Ectodermal cell (in vitro differentiated cells): ENCODE results near the gene KDM5C.

ENCODE experiments used
- H3K27ac ChIP-seq: 2 replicates; pipeline ENCODE4 v1.7.0; 2013; ENCODE audit warnings: mild to moderate bottlenecking, low read depth, low read length; ENCODE audit not compliant: insufficient read depth, poor library complexity, severe bottlenecking
- H3K27me3 ChIP-seq: 2 replicates; pipeline ENCODE4 v1.7.0; 2013; ENCODE audit warnings: mild to moderate bottlenecking, low read length; ENCODE audit not compliant: insufficient read depth, control insufficient read depth, poor library complexity, severe bottlenecking
- H3K36me3 ChIP-seq: one replicate; pipeline ENCODE4 v1.7.0; 2013; ENCODE audit warnings: low read length; ENCODE audit not compliant: control insufficient read depth, insufficient read depth
- H3K4me1 ChIP-seq: one replicate; pipeline ENCODE4 v1.7.0; 2013; ENCODE audit warnings: low read length; ENCODE audit not compliant: control insufficient read depth, insufficient read depth
- H3K4me3 ChIP-seq: 2 replicates; pipeline ENCODE4 v1.7.0; 2013; ENCODE audit warnings: low read depth, low read length, control low read depth; ENCODE audit not compliant: insufficient read depth
- H3K9me3 ChIP-seq: 2 replicates; pipeline ENCODE4 v1.7.0; 2013; ENCODE audit warnings: mild to moderate bottlenecking, low read length, moderate library complexity; ENCODE audit not compliant: control insufficient read depth
- WGBS, 2 experiments: methylation state at CpG; one replicate each; pipeline ENCODE4 v1.1.7; 2013; ENCODE audit warnings: missing lambda C conversion rate in 2 of 2; 5-methylcytosine and 5-hydroxymethylcytosine counted together

The KDM5C gene

DNA sequence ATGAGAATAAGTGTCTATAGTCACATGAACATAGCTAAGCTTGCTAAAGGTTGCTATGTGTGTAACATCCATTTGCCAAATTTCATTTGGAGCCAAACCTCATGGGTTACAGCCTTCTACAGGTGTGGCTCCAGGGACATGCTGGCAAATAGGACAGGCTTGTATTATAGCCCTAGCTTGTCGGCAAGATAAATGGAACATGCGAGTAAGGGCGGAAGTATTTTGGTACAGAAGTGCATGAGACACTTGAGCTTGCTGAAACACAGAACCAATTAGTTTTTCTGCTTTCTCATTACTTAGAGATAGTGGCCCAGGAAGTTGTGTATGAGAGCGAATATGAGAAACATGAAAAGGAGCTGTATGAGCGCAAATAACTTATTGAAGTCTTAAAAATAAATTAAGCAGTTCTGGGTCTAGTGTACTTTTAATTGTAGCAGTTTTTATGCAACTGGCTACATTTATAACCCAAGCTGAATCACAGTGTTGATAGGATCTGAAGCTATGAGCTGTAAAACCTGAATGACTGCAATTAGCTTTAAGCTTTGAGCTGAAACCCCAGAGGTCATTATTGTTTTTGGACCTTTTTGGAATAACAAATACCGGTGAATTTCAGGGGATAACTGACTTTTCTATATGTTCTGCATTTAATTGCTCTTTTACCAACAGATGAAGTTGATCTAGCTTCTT lies 64.6 kb downstream of the KDM5C start:
- Histone ChIP-seq H3K4me3 (no peak overlapping the region), H3K4me1 (no peaks in the 10 kb centered on the region), H3K9me3 (no peaks in the 10 kb centered on the region), H3K27ac (no peak overlapping the region), H3K36me3 (no peaks in the 10 kb centered on the region), H3K27me3 (no peaks in the 10 kb centered on the region)
- WGBS, 2 experiments: 93 to 95% methylated on average over 6 of the region's 6 CpGs

DNA sequence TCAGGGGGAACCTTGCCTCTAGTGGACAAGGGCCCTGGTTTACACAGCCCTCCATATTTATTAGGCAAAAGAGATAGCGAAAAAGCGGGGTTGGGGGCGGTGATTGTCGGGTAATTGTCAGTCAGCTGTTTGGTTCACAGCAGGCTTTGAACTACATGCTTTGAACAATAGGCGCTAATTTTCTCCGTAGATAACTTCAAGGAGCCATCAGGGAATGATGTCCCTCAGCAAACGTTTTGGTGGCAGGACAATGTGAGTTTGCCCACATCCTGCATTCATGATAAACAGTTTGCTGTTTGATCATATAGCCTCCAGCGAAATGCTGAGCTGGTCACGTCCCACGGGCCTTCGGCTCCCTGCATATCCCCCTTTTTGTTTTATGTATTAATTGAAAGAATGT lies 65.8 kb downstream of the KDM5C start:
- H3K4me3 ChIP-seq: no peak overlapping the region
- no peaks in the 10 kb centered on the region for H3K27me3 ChIP-seq
- no peaks in the 10 kb centered on the region for H3K4me1 ChIP-seq
- 85 to 88% methylated on average over 10 to 11 of the region's 11 CpGs for WGBS, 2 experiments
- H3K27ac ChIP-seq: no peak overlapping the region
- no peaks in the 10 kb centered on the region for H3K36me3 ChIP-seq
- no peaks in the 10 kb centered on the region for H3K9me3 ChIP-seq

DNA sequence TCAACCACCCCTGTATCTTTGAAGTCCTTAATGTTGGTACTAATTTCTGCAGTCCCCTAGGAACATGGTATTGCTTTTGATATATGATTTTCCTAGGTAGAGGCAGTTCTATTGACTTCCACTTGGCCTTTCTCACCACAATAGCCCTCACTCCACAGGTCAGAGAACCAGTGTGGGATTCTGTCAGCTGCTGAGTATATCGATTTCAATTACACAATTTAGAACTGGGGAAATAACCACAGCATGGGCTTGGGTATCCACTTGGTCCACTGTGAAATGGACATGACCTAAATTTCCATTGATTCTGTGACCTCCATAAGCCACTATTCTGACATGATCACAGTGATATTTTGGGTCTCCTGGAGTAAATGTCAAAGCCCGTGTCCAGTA lies 68.8 kb downstream of the KDM5C start:
- Histone ChIP-seq H3K36me3 (no peaks in the 10 kb centered on the region), H3K27ac (no peak overlapping the region), H3K27me3 (no peaks in the 10 kb centered on the region), H3K9me3 (no peaks in the 10 kb centered on the region), H3K4me1 (no peaks in the 10 kb centered on the region), H3K4me3 (no peak overlapping the region)
- 91 to 97% methylated on average over 1 to 2 of the region's 2 CpGs for WGBS, 2 experiments

DNA sequence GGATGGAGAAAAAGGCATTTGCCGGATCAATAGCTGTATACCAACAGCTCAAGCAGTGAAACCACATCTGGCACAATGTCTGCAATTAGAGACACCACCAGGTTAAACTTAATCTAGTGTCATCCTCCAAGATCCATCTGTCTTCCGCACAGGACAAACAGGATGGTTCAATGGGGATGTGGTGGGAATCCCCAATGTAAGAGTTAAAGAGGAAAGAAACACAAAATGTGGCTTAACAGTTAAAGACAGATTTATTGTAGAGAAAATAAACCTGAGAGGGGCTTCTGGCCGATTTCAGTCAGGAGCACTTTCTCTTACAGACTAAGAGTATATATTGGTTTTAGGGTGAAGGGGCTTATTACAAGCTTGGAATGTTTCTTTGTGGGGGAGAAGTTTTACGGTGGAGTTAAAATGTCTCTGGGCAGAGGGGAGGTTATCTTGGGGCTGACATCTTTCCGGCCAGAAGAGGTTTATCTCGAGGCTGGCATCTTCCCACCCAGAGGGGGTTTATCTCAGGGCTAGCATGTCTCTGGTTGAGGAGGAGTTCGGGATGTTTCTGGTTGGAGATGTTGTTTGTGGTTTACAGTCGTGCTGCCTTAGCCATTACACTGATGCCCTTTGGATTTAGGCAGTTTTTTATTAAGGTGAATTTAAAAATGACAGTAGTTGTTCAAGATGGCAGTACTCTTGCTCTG lies 69.3 kb downstream of the KDM5C start:
- H3K27ac ChIP-seq: no peak overlapping the region
- H3K9me3 ChIP-seq: no peaks in the 10 kb centered on the region
- no peaks in the 10 kb centered on the region for H3K4me1 ChIP-seq
- H3K27me3 ChIP-seq: no peaks in the 10 kb centered on the region
- H3K36me3 ChIP-seq: no peaks in the 10 kb centered on the region
- whole genome bisulfite sequencing, 2 experiments: 97 to 98% methylated on average over 8 of the region's 8 CpGs
- H3K4me3 ChIP-seq: no peak overlapping the region

DNA sequence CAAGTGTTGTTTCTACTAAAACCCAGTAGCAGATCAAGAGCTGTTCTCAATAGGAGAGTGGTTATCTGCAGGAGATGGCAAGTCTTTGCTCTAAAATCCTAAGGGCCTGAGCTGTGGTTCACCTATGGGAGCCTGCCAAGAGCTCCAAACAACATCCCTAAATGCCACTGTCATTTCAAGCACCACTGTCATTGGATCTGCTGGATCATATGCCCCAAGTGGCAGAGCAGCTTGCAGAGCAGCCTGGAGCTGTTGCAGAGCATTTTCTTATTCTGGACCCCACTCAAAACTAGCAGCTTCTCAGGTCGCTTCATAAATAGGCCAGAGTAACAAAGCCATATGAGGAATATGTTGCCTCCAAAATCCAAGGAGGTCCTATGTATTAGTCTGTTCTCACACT lies 71.4 kb downstream of the KDM5C start:
- Histone ChIP-seq H3K36me3 (no peaks in the 10 kb centered on the region), H3K4me3 (no peak overlapping the region), H3K9me3 (no peaks in the 10 kb centered on the region), H3K27ac (no peak overlapping the region), H3K27me3 (no peaks in the 10 kb centered on the region), H3K4me1 (no peaks in the 10 kb centered on the region)
- WGBS, 2 experiments: 100% methylated on average over 1 of the region's 1 CpG; no CpG with 5 or more reads in 1 of the 2 experiments
